Smooth muscle cell (in vitro differentiated cells): ENCODE data around the gene ANK3. TPM values are rescaled to one million over a fixed set of nuclear protein-coding genes. Genes with fewer than 3 reads are reported as not detected.
"Not testable (repeated sequence)": the region's sequence is repeated elsewhere in the genome, so short reads cannot be mapped to it uniquely, and the experiment has no call there.

Experiments
- DNase-seq: peaks from one replicate; lab custom pipeline; 2025; ENCODE audit not compliant: unreplicated experiment; lab: John Stamatoyannopoulos, UW
- H2AFZ ChIP-seq: fragments of 200-600 bp; sonication (generic); 2 replicates; pipeline ENCODE4 v1.6.0; 2016; ENCODE audit warnings: antibody characterized with exemption, low read depth, mild to moderate bottlenecking
- H3F3A ChIP-seq: fragments of 200-600 bp; sonication (generic); 2 replicates; pipeline ENCODE4 v1.6.0; 2017; ENCODE audit warnings: antibody characterized with exemption, low read depth
- H3K27ac ChIP-seq: fragments of 200-600 bp; sonication (generic); 2 replicates; pipeline ENCODE4 v1.5.1; 2016; ENCODE audit warnings: low read depth, mild to moderate bottlenecking
- H3K27me3 ChIP-seq: fragments of 200-600 bp; sonication (generic); 2 replicates; pipeline ENCODE4 v1.6.1; 2016; ENCODE audit warnings: low read depth, mild to moderate bottlenecking
- H3K36me3 ChIP-seq: fragments of 200-600 bp; sonication (generic); 2 replicates; pipeline ENCODE4 v1.5.1; 2016; ENCODE audit warnings: low read depth
- H3K4me1 ChIP-seq: fragments of 200-600 bp; sonication (generic); 2 replicates; pipeline ENCODE4 v1.5.1; 2016; ENCODE audit warnings: low read depth
- H3K4me2 ChIP-seq: fragments of 200-600 bp; sonication (generic); 2 replicates; pipeline ENCODE4 v1.6.0; 2016; ENCODE audit warnings: mild to moderate bottlenecking
- H3K4me3 ChIP-seq: fragments of 200-600 bp; sonication (generic); 2 replicates; pipeline ENCODE4 v1.5.1; 2016; ENCODE audit warnings: mild to moderate bottlenecking
- H3K79me2 ChIP-seq: fragments of 200-600 bp; sonication (generic); 2 replicates; pipeline ENCODE4 v1.6.0; 2016; ENCODE audit warnings: low read depth, mild to moderate bottlenecking
- H3K9ac ChIP-seq: fragments of 200-600 bp; sonication (generic); 2 replicates; pipeline ENCODE4 v1.6.0; 2016; ENCODE audit warnings: low read depth
- H3K9me3 ChIP-seq: fragments of 200-600 bp; sonication (generic); replicated peaks from 2 replicates; pipeline ENCODE4 v1.5.1; 2016; ENCODE audit warnings: low read depth
- H4K20me1 ChIP-seq: fragments of 200-600 bp; sonication (generic); 2 replicates; pipeline ENCODE4 v1.6.0; 2016; ENCODE audit warnings: low read depth
- CTCF ChIP-seq: fragments of 200-600 bp; sonication (generic); IDR thresholded peaks from 2 replicates; pipeline ENCODE4 v1.5.1; 2017; ENCODE audit warnings: borderline replicate concordance, mild to moderate bottlenecking, antibody characterized with exemption; ENCODE audit not compliant: insufficient read depth, poor library complexity, severe bottlenecking
- WGBS: methylation state at CpG from one replicate; pipeline ENCODE4 v1.1.7; 2016; ENCODE audit warnings: low lambda C conversion rate; 5-methylcytosine and 5-hydroxymethylcytosine counted together
- polyA plus RNA-seq: library from polyadenylated mRNA; unstranded; fragments of >200 nt; fragmentation: Nextera tagmentation; extraction: Ambion mirVana; gene quantifications from 2 replicates; pipeline ENCODE4 v1.2.1, GENCODE V29; 2016
- total RNA-seq: library from RNA; depleted of rRNA; stranded (reverse); fragments of >200 nt; gene quantifications from 2 replicates; pipeline ENCODE4 v1.2.3, GENCODE V29; 2014

Gene ANK3
- total and polyA plus RNA-seq, 2 experiments from 2014 or later, result 28.2 to 85.5 TPM

- Histone ChIP-seq H3K9me3 (no peaks in the 10 kb centered on the region), H3K4me2 (peak overlapping the region; percentile 69), H3F3A (no peaks in the 10 kb centered on the region), H3K4me1 (peaks cover 16% of the 10 kb centered on the region), H3K27ac (peak overlapping the region; percentile 61), H3K79me2 (no peaks in the 10 kb centered on the region), H3K36me3 (no peaks in the 10 kb centered on the region), H3K4me3 (no peak overlapping the region), H2AFZ (no peak overlapping the region), H3K9ac (no peak overlapping the region), H4K20me1 (no peaks in the 10 kb centered on the region), H3K27me3 (no peaks in the 10 kb centered on the region)
- no peak for DNase-seq
- no peak for TF ChIP-seq CTCF
- WGBS, result 67% methylated on average over 8 of the region's 8 CpGs
Observed at GRCh38 chr10:60292998-60293397, 96.7 kb downstream of the ANK3 start.

- H3K9ac ChIP-seq, DNase-seq, H3K4me3 ChIP-seq, H2AFZ ChIP-seq, H3F3A ChIP-seq, H3K79me2 ChIP-seq, H4K20me1 ChIP-seq, H3K36me3 ChIP-seq, H3K9me3 ChIP-seq, H3K27me3 ChIP-seq: not testable (repeated sequence)
- H3K4me1 ChIP-seq, result peaks cover 16% of the 10 kb centered on the region
- 73% methylated on average over 6 of the region's 6 CpGs for WGBS
- peak overlapping the region; percentile 61 for H3K27ac ChIP-seq
- H3K4me2 ChIP-seq, result peak overlapping the region; percentile 69
Observed at GRCh38 chr10:60292536-60292935, 97.1 kb downstream of the ANK3 start.

GRCh38 chr10:60291344-60291930, 98.2 kb downstream of the ANK3 start:
- no peak overlapping the region for H2AFZ ChIP-seq
- H3K4me2 ChIP-seq, result peak overlapping the region; percentile 31
- peaks cover 24% of the 10 kb centered on the region for H3K4me1 ChIP-seq
- no peak for DNase-seq
- 78% methylated on average over 5 of the region's 5 CpGs for WGBS
- H3K79me2 ChIP-seq, result no peaks in the 10 kb centered on the region
- no peak overlapping the region for H3K4me3 ChIP-seq
- no peaks in the 10 kb centered on the region for H3K36me3 ChIP-seq
- H3K9ac ChIP-seq, result no peak overlapping the region
- H4K20me1 ChIP-seq, result no peaks in the 10 kb centered on the region
- no peak for TF ChIP-seq CTCF
- no peaks in the 10 kb centered on the region for H3K9me3 ChIP-seq
- peaks cover 4% of the 10 kb centered on the region for H3F3A ChIP-seq
- no peak overlapping the region for H3K27ac ChIP-seq
- H3K27me3 ChIP-seq, result no peaks in the 10 kb centered on the region

- H3K9ac ChIP-seq, result no peak overlapping the region
- no peak for TF ChIP-seq CTCF
- H3F3A ChIP-seq, result peaks cover 10% of the 10 kb centered on the region
- no peak overlapping the region for H3K27ac ChIP-seq
- H2AFZ ChIP-seq, result no peak overlapping the region
- H3K27me3 ChIP-seq, result no peaks in the 10 kb centered on the region
- H3K4me3 ChIP-seq, result no peak overlapping the region
- no peaks in the 10 kb centered on the region for H3K79me2 ChIP-seq
- H3K4me2 ChIP-seq, result no peak overlapping the region
- H3K4me1 ChIP-seq, result peaks cover 32% of the 10 kb centered on the region
- no peaks in the 10 kb centered on the region for H4K20me1 ChIP-seq
- no peaks in the 10 kb centered on the region for H3K36me3 ChIP-seq
- H3K9me3 ChIP-seq, result no peaks in the 10 kb centered on the region
- no peak for DNase-seq
Observed at GRCh38 chr10:60290558-60290957, 99.1 kb downstream of the ANK3 start.
